GM18520 (cell line): ENCODE results near the gene BMPER.

Experiments
- ATAC-seq: cut with Tn5 transposase; IDR thresholded peaks from one replicate; pipeline ENCODE4 v1.9.1; 2021; ENCODE audit not compliant: unreplicated experiment

BMPER gene

GRCh38 chr7:33964417-33965182, 59.3 kb downstream of the BMPER start:
- ATAC-seq, result no peak

DNA sequence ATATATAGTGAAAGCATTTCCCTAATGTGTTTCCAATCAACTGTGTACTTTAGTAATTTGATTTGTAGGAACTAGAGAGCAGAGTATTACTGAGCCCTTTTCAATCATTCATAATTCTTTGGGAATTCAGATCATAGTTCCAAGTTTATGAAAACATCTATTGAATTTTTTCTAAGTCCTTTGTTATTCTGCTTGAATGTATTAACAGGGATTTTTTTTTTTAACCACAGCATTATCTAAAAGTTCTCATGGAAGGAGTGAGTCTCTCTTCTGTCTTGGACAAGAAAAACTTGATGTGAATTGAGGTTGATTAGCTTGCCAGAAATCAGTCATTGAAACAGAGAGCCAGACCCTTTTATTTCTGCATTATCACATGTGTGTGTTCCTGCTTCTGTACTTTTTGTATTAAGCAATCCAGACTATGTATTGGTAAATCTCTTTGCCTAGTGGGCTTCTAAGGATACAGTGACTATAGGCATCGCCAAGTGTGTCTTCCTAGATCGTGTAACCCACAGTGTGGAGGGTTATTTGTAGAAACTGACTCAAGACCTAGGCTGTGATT, 59.9 kb downstream of the BMPER start:
- no peak for ATAC-seq

DNA sequence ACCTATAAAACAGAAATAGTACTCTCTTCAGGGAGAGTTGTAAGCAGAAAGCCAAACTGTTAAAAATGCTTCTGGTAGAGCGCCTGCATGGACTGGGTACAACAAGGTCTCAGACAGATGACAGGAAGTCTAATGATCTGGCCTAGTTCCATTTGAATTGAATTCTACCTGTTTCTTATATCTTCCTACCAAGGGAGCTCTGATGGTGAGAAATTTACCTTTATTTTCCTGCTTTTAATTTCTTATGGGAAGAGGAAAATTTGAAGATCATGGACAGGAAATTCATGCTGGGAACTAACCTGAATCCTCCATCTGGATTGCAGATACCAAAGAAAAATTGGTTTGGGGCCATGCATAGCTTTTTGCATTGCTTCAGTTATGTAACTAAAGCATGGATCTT, 63.3 kb downstream of the BMPER start:
- no peak for ATAC-seq

- ATAC-seq, result no peak
Measured at GRCh38 chr7:33970536-33970935, 65.2 kb downstream of the BMPER start.

DNA sequence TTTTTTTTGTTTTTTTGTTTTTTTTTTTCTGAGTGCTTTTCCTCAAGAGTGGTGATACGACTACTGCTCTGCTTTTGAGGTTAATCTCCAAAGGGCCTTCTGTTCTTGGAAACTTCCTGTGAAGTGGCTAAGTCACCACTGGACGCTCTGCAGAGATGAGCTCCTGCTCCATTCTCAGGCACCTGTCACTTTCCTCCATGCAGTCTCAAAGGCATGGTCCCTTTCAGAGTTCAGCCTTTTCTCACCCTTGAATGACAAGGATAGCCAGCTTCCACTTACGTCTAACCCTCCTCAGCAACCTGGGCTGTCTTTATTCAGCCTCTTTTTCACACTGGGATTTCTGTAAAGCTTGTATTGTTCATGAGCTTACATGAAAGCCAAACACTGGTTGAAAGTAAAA, 65.8 kb downstream of the BMPER start:
- no peak for ATAC-seq

- ATAC-seq, result no peak
Measured at GRCh38 chr7:33973231-33974015, 68.1 kb downstream of the BMPER start.

DNA sequence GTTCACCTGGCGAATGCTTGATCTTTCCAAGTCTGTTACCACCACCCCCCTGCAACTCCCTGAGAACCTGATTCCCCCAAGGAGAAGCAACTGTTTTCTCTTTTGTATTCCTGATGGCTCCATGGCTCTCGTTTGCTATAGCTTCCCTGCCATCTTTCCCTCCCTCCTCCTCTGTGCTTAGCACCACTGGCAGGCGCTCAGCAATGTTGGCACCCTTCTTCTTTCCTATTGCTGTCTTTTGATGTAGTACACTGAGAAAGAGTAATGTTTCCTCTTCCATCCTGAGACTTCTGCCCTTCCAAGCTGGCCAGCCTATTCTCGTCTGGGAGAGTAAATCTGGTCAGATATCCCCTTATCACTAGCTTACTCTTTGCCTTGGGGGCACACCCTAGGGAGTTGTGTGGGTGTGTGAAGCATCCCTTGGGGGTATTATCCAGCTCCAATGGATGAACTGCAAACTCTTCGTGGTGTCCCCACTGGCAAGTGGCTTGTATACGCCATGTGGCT, 74.0 kb downstream of the BMPER start:
- no peak for ATAC-seq

DNA sequence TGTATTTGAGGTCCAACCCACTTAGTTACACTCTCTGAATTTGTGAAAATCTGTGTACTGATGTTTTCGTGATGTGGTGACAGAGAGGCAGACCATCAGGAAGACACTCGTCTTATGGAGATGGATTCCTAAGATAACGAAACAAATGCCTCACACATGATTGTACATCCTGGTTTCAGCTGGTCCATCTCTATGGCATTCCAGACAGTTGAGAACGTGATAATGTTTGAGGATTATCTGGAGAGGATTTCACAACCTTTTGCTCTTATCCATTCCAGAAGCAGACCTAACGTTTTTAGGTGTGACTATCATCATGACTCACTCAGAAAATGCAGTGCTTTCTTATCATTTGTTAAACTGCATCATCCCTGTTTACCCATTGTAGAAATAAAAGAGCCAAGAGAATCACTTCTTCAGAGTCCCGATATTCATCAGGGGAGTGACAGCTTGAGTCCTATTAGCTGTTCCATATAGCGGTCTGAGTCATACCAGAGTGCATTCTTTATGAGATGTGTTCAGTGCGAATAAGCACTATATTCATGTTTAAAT, 74.5 kb downstream of the BMPER start:
- ATAC-seq, result no peak

GRCh38 chr7:33981226-33981625, 75.9 kb downstream of the BMPER start:
- ATAC-seq, result no peak

- no peak for ATAC-seq
Measured at GRCh38 chr7:33981671-33982424, 76.5 kb downstream of the BMPER start.

- no peak for ATAC-seq
Measured at GRCh38 chr7:33982425-33982786, 77.1 kb downstream of the BMPER start.

DNA sequence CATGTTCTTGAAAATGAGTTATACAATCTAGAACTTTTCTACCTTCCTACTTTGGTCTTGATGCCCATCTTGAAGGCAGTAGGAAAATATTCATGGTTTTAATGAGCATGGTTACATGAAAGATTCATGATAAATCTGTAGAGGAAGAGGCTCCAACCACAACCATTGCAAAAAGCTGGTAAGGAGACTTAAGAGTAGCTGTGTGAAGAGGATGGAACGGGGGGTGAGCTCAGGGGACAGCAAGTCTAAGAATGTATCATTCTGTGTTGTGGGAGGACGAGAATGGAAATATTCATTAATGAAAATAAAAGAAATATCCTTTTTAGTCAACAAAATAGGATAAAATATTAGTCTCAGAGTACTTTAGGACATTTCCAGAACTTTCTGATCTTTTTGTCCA, 81.1 kb downstream of the BMPER start:
- no peak for ATAC-seq

DNA sequence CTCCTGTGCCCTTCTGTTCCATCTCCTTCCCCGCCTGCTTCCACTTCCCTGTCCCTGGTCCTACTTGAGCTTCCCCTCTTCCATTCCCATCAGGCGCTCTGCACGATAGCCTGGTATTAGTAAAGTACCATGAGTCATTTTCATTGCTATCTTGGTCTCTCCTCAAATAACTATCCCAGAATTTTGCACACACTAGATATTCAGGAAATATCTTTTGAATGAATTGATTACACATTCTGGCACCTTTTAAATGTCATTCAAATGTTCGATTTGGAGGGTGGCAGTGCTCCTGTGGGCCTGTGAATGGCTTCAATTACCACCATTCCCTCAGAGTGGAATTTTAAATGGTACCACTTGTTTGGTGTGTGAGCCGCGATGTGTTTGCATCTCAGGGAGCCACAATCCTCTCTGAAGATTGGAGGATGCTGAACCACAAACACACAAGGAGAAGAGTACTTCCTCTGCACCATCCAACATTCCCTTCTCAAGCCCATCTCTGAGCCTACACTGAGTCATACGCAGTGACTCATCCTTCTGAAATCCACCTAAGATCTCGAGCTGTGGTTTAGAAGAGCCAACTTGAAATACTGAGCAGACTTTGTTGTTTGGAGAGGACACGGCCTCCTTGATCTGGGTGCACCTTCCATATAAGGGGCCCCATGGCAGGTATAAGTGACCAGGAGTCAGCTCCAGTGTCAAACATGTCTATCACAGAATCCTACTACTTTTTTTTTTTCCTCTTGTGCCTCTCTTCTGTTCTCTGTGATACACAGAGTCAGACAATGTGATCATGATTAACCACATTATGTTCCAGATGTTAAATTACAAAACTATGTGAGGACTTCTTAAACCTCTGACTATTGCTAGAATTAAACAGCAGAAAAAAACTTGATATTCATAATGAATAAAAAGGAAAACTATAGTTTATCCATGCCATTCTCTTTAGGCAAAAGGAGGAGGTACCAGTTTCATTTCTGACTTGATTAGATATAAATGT, 81.9 kb downstream of the BMPER start:
- ATAC-seq, result no peak

DNA sequence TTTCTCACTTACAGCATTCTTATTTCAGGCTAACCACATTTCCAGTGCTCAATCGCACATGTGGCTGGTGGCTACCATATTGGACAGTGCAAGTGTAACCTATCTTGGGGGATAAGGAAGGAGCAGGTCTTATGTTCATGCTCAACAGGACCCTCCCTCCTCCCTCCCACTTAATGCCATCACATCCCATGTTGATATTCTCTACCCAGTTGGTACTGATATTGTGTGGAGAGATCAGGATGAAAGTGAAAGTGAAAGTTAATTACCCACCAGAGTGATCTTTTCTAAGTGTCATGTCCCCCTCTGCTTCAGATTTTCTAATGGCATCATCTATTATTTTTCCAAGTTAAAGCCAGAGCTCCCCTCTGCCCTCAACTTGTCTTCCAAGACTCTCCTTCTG, 91.6 kb downstream of the BMPER start:
- ATAC-seq, result no peak

- ATAC-seq, result no peak
Measured at GRCh38 chr7:33998476-33998875, 93.1 kb downstream of the BMPER start.

DNA sequence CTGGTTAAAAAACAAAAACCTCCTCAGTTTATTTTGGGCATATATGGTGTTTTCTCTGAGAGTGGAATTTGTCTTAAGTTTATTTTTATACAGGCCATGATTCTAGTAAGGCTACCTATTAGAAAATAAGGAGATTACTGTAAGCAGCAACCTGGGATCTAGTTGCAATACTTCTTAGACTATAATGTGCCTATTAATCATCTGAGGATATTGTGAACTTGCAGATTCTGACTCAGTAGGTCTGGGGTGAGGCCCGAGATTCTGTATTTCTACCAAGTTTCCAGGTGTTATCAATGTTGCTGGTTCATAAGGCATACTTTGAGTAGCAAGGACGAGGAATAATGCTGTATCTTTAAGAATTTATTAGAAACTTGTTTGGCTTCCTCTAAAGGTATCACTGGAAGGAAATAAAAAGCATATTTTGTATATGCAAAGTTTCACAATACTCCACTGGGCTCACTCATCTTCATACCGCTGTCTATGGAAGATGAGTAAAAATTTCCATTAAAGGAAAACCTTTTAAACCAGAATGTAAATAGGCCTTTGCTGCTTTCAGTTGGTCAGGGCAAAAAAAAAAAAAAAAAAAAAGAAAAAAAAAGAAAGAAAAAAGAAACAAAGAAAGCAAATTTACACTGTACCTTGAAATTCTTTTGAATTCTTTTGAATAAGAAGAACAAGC, 105.8 kb downstream of the BMPER start:
- no peak for ATAC-seq

- ATAC-seq, result no peak
Measured at GRCh38 chr7:34011696-34012095, 106.4 kb downstream of the BMPER start.

DNA sequence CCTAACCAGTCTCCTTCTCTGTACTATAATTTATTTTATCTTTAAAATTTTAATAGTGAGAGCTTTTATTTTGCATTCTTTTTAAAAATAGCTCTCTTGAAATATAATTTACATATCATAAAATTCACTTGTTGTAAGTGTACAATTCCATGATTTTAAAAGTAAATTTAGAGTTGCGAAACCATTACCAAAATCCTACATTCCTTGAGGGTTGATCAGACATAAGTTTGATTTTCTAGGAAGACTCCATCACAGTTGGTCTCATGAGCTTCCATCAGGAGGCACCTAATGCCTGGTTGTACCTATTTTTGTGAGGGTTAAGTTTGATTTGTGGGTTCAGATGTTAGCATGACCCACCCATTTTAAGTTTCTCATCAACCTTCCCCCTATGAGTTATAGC, 108.1 kb downstream of the BMPER start:
- no peak for ATAC-seq

DNA sequence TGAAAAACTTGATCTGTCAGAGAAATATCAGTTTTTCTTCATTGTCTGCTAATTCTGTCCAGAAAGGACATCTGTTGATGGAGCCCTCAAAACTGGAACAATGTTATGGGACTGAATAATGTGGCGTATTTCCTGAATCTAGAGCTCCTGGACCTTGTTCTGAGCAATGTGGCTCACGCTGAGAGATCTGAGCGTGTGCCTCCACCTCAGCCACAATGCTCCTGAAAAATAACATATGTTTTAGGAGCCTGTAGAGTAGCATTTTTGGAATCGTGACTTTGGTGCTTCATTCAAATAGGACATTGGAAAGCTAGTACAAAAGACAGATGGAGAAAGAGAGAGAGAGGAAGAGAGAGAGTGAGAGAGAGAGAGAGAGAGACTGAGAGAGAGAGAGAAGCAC, 110.3 kb downstream of the BMPER start:
- no peak for ATAC-seq
